Epithelial cell of prostate (primary cell): ENCODE measurements around the gene FBXL17.
"Not testable (repeated sequence)": the region's sequence is repeated elsewhere in the genome, so short reads cannot be mapped to it uniquely, and the experiment has no call there.

Source experiments
- DNase-seq: peaks from one replicate; pipeline ENCODE4 v3.0.0-alpha.2; 2011; ENCODE audit warnings: low read depth, low spot score
- H3K27ac ChIP-seq: fragments of 450-650 bp; 2 replicates; pipeline ENCODE4 v1.5.1; 2017; ENCODE audit warnings: mild to moderate bottlenecking

Gene FBXL17

GRCh38 chr5:108181975-108182374 is 199.9 kb downstream of the FBXL17 start:
- DNase-seq, result no peak
- no peak overlapping the region for H3K27ac ChIP-seq

GRCh38 chr5:108174286-108174685 is 207.6 kb downstream of the FBXL17 start:
- no peak overlapping the region for H3K27ac ChIP-seq
- DNase-seq, result no peak

GRCh38 chr5:108171759-108172158 is 210.1 kb downstream of the FBXL17 start:
- DNase-seq, result no peak
- H3K27ac ChIP-seq, result no peak overlapping the region

GRCh38 chr5:108168915-108169314 is 213.0 kb downstream of the FBXL17 start:
- no peak overlapping the region for H3K27ac ChIP-seq
- no peak for DNase-seq

GRCh38 chr5:108167174-108167573 is 214.7 kb downstream of the FBXL17 start:
- H3K27ac ChIP-seq, result no peak overlapping the region
- DNase-seq, result no peak

GRCh38 chr5:108164574-108164973 is 217.3 kb downstream of the FBXL17 start:
- DNase-seq, result no peak
- no peak overlapping the region for H3K27ac ChIP-seq

GRCh38 chr5:108152854-108153253 is 229.0 kb downstream of the FBXL17 start:
- not testable (repeated sequence) for H3K27ac ChIP-seq, DNase-seq

- DNase-seq, result no peak
- H3K27ac ChIP-seq, result no peak overlapping the region
Observed at GRCh38 chr5:108149369-108149768, 232.5 kb downstream of the FBXL17 start.

- peak; percentile 8 for DNase-seq
- H3K27ac ChIP-seq, result no peak overlapping the region
Observed at GRCh38 chr5:108148715-108149139, 233.2 kb downstream of the FBXL17 start.

GRCh38 chr5:108146222-108146621 is 235.7 kb downstream of the FBXL17 start:
- H3K27ac ChIP-seq, result no peak overlapping the region
- DNase-seq, result no peak

GRCh38 chr5:108145351-108145750 is 236.5 kb downstream of the FBXL17 start:
- H3K27ac ChIP-seq, result no peak overlapping the region
- DNase-seq, result no peak

- no peak overlapping the region for H3K27ac ChIP-seq
- no peak for DNase-seq
Observed at GRCh38 chr5:108144332-108144731, 237.6 kb downstream of the FBXL17 start.

GRCh38 chr5:108143581-108143980 is 238.3 kb downstream of the FBXL17 start:
- H3K27ac ChIP-seq, result no peak overlapping the region
- DNase-seq, result no peak

GRCh38 chr5:108141676-108142075 is 240.2 kb downstream of the FBXL17 start:
- no peak for DNase-seq
- H3K27ac ChIP-seq, result no peak overlapping the region

- no peak for DNase-seq
- no peak overlapping the region for H3K27ac ChIP-seq
Observed at GRCh38 chr5:108136493-108136892, 245.4 kb downstream of the FBXL17 start.

- H3K27ac ChIP-seq, result no peak overlapping the region
- DNase-seq, result no peak
Observed at GRCh38 chr5:108129129-108129528, 252.8 kb downstream of the FBXL17 start.

GRCh38 chr5:108125771-108126511 is 256.0 kb downstream of the FBXL17 start:
- no peak overlapping the region for H3K27ac ChIP-seq
- DNase-seq, result no peak

GRCh38 chr5:108124596-108124995 is 257.3 kb downstream of the FBXL17 start:
- no peak for DNase-seq
- no peak overlapping the region for H3K27ac ChIP-seq

GRCh38 chr5:108122702-108123101 is 259.2 kb downstream of the FBXL17 start:
- DNase-seq, result no peak
- no peak overlapping the region for H3K27ac ChIP-seq

- no peak for DNase-seq
- no peak overlapping the region for H3K27ac ChIP-seq
Observed at GRCh38 chr5:108118813-108119514, 262.9 kb downstream of the FBXL17 start.

GRCh38 chr5:108115673-108116072 is 266.2 kb downstream of the FBXL17 start:
- no peak for DNase-seq
- H3K27ac ChIP-seq, result no peak overlapping the region

GRCh38 chr5:108113950-108114349 is 267.9 kb downstream of the FBXL17 start:
- no peak for DNase-seq
- no peak overlapping the region for H3K27ac ChIP-seq
